Ramos (cell line): ENCODE measurements around the gene OR6S1.

ENCODE experiments used
- in situ Hi-C: fragments of 300-500 bp; cut with MboI; formaldehyde crosslinking; loops from one replicate; pipeline ENCODE4 v1.14.3; 2022; ENCODE audit warnings: low sequenced_read_pairs; ENCODE audit not compliant: unreplicated experiment

OR6S1 gene, protein sequence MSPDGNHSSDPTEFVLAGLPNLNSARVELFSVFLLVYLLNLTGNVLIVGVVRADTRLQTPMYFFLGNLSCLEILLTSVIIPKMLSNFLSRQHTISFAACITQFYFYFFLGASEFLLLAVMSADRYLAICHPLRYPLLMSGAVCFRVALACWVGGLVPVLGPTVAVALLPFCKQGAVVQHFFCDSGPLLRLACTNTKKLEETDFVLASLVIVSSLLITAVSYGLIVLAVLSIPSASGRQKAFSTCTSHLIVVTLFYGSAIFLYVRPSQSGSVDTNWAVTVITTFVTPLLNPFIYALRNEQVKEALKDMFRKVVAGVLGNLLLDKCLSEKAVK

DNA sequence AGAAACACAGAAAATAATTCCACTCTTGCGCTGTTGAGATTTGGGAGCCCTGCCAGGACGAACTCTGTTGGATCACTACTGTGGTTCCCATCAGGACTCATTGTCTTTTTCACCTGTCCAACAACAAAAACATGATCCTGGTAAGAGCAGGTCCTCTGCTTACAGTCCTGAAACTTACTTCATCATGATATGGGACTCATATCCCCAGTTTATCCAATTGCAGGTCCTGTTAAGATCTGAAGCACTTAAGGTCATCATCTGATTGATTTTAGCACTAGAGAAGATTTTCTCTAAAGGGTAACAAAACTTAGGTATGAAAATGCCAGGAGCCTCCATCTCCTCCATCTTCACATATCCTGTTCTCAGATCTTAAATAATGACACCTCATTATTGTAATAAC is at the start of gene OR6S1:
TSS of gene OR6S1 (minus strand) at position 101 of the 400 bp plus-strand sequence. CDS start at position 101, 0 bp downstream.
- in situ Hi-C loops, result no loop called here

DNA sequence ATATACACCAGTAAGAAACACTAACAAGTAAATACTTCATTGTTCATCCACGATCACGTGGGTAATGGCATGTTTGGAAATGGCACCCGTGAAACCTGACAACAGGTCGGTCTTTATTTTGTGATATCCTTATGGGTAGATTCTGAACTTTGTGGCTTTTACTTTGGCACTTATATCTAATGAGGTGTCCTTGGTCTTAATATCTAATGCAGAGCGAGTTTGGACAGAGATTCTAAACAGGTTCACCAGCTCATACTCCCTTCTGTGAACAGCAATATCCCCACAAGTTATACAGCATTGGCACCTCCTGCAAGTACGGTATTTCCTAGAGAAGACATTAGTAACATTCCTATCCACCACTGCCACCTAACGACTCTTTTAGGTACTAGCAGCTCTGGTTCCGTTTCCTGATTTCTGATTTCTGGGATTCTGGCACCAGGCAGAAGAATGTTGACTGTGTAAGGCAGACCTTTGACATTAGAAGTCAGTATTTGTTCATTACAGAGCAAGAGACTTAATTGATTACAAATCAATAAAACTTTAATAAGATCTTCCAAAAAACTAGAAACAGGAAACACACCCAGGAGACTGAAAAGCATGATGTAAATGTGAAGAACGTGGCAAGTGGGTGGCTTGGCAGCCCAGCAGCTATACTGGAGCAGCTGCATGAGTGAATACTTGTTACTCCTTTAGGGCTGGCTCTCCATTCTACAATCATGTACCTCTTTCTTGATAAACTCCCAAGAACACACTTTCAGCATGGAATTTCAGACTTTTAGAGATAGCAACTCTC is 49.6 kb upstream of the OR6S1 start:
- in situ Hi-C loops, result no loop called here

DNA sequence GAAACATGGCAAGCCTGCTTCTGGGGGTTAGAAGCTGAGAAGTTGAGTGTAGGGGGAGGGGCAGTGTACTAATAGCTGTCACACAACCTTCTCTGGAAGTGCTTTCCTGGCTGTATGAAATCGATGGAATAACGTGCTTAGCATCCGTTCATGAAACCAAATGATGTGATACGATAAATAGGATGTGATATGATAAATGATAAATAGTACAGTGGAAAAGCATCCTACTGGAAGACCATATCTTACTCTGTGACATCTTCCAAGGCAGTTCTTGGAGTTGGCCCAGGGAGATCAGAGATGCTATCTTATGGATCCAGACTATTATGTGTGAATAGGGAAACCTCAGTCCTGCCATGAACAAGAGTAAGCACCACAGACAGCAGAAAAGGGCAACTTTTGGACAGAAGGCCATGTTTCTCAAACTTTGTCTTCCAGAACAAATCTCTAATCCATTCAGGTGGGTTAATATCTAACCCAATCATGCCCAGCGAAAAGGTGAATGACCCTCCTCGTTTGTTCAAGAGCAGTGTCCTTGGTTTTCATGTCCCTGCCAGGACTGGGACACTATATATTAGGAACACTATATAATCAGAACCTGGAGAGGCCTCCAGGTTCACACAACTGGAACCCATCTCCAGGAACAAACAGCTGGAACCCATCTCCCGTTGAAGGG is 46.8 kb upstream of the OR6S1 start, which contains the start of gene ANG:
TSS of gene ANG (plus strand) at position 598 of the 673 bp plus-strand sequence. CDS start 4,801 bp downstream, outside the sequence.
- in situ Hi-C loops, result loop anchor here (10.0 kb wide), 1 partner anchor 354 kb away; the partner anchor contains the start of gene CCNB1IP1

DNA sequence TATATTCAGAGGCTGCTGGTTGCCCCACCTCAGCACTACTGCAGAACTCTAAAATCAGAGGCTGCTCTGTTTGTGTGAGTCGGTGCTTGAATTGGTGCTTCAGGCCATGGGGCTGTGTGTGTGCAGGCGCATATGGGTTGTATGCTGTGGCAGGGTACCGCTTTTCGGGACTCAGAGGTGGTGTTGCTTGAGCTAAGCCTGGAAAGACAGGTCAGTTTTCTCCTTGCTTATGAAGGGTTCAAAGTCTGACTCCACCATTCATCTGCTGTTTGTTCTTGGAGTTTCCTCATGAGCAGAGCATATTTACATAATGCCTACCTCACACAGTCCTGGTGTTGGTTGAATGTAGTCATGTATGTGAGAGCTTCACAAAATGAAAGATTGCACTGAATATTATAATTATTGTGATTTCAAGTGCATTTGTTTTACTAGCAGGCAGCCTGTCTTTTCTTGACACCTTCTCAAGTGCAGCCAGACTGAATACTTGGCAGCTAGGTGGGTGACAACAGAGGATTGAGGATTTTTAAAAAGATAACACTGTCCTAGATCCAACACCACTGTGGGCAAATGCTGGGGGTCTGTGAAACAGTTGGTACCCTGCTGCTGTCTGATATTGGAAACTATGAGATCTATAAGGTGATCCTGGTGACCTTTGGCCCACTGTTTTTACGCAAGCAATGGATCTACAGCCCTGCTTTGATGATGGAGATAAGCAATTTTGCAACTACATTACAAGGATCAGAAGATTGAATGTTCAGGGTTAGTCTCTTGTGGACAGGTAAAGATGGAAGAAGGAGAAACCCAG is 46.1 kb upstream of the OR6S1 start:
- in situ Hi-C loops, result loop anchor here (10.0 kb wide), 1 partner anchor 353 kb away; the partner anchor contains the start of gene CCNB1IP1

DNA sequence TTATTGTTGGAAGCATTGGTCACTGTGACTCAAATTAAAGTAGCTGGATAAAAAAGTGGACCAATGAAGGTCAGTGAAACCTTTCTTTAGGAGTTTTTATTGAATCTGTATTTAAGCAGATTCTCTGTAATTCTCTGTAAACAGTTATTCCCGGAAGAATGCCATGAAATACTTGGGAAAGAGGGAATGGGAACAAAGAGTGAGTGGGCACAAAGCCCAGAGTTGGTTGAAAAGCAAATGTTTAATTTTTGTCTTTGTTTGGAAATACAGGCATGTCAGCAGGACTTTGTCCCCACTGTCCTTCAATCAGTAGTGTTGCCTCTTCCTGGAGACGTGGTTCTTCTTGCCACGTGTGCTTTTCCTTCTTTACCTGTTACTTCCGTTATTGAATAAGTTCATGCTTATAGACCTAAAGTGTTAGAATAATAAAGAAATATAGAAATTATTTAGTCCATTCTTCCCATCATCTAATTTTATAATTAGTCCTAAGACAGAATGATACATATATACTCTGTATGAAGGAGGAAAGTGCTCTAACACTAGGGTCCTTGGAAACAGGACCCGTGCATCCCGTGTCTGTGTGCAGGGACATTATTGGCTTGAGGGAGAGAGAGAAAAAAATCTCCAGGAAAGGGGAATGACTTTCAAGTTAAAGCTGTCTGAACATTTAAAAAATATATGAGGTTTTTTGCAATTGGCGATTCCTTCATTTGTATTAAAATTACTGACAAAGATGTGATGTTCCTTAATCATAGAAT is 45.1 kb upstream of the OR6S1 start:
- in situ Hi-C loops, result loop anchor here (10.0 kb wide), 1 partner anchor 352 kb away; the partner anchor contains the start of gene CCNB1IP1

DNA sequence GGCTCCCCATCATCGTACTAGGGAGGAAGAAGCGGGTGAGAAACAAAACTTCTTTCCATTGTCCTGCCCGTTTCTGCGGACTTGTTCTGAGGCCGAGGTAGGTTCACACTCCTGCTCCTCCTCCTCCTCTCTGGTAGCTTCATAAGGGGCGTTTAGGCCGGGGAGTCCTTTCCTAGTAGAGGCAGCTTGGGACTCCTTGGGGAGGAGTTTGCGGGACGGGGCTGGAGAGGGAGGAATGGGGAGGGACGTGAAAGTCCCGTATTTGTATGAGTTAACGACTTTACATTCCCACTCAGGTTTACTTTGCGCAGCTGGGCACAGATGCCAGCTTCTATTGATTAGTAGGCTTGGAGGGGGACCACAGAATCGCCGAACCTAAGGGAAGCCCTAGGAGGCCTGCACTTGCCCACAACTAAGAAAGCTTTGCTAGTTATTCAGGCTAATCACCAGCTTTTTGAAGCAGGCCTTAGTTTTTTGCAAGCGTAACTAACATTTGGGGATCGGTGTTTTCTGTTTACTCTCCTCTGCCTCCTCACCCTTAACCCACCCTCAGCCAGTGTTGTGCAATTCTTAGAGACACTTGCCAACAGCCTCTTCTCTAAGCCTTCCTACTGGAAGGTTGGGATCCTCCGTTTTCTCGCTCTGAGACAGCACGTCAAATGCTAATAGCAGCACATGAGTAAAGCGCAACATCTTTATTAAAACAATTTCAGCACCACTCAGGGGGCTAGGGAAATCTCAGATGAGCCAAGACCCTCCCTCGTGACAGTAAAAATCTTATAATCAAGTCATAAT is 43.4 kb upstream of the OR6S1 start:
- in situ Hi-C loops, result loop anchor here (5.0 to 10.0 kb wide), 2 partner anchors 73 to 350 kb away; partner anchors contain the start of gene CCNB1IP1

DNA sequence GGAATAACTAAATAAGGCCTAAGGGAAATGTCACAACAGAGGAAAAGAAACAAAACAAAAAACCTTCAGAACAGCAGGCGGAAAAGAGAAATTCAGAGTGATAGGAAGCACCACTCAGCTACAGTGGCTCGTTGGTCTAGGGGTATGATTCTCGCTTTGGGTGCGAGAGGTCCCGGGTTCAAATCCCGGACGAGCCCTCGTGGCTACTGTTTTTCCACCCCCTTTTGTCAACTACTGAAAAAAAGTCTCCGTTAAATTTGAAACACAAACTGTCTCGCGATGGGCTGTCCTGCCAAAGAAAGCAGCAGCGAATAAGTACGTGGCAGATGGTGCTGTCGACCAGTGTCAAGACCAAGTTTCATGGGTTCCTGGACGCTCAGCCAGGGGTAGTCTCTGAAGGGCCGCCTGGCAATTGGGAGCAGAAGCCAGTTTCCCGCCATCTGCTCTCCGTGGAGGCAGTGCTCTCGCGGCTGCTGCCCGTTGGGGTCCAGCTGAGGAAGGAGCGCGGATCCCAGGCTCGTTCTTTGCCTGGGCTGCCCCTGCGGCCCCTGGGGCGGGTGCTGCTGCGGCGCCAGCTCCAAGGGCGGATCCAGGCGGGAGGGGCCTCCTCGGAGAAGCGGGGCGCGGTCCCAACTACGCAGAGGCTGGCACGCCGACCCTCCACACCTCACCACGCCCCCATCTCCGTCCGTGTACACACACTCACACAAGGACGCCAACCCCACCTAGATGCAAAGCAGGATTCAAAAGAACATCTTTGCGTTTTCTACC is 42.6 kb upstream of the OR6S1 start, which contains the start of gene RNASE4:
TSS of gene RNASE4 (plus strand) at position 670 of the 771 bp plus-strand sequence. CDS start 14,812 bp downstream, outside the sequence.
- in situ Hi-C loops, result loop anchor here (5.0 to 10.0 kb wide), 2 partner anchors 72 to 349 kb away; partner anchors contain the start of gene CCNB1IP1

DNA sequence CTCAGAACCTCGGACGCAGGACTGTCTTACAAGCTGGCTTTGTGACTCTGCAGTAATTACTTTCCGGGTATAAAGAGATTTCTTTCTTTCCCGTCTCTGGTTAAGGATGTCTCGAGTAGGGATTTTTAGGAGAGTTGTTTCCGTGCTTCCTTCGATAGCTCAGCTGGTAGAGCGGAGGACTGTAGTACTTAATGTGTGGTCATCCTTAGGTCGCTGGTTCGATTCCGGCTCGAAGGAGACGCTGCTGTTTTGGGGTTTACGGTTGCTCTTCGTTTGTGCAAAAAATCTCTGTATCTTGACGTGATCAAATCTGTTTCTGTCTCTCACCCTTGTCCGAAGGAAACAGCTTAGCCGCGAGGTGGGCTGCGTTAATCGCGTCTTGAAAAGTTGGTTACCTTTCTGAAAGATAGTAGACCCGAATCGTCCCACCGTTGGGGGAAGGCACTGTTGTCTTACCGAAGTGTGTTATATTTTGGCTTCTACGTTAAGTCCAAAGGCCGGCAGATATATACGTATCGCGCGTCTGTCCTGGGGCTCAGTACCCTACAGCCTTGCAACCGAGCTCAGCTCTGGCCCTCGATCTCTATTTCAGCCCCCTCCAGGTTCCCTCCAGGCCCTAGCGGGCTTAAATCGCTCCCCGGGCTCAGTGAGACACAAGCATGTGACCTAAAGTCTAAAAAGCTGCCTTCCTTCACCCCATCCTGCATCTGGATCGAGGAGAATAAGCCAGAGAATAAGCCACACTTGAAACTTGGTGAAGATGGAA is 41.8 kb upstream of the OR6S1 start:
- in situ Hi-C loops, result loop anchor here (5.0 to 10.0 kb wide), 2 partner anchors 71 to 349 kb away; partner anchors contain the start of gene CCNB1IP1

DNA sequence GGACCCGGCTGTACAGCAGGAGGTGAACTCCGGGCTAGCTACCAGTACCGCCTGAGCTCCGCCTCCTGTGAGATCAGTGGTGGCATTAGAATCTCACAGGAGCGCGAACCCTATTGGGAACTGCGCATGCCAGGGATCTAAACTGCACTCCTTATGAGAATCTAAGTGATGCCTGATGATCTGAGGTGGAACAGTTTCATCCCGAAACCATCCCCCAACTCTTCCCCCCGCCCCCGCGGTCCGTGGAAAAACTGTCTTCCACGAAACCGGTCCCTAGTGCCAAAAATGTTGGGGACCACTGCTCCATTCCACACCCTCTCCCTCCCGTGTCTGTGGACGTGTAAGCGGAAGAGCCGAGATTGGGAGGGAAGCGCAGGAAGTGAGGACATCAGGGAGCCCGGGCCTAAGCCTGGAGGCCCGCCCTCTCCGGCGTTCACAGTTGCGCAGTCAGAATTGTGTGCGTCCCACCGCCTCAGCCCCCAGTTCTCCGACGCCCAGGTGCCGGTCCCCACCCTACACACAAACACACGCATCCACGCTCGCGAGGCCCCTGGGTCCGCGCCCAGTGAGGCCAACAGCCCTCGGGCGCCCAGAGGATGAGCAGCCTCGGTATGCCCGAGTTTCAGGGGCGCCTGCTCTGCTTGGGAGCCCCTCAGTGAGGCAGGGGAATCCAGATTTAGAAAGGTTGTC is 41.1 kb upstream of the OR6S1 start:
- in situ Hi-C loops, result loop anchor here (5.0 to 10.0 kb wide), 2 partner anchors 70 to 348 kb away; partner anchors contain the start of gene CCNB1IP1

DNA sequence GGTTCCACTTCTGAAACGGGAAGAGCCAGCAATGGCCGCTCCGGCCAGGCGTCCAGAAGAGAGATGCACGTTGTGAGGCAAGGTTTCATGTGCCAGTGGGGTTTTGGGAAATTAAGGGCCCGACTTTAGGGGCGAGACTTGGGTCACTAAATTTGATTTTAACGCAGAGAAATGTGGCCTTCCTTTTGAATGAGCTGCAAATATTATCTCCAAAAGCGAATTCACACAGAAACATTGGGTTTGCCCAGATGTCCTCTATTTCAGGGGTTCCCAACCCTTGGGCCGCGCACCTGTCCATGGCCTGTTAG is 40.6 kb upstream of the OR6S1 start:
- in situ Hi-C loops, result loop anchor here (5.0 to 10.0 kb wide), 2 partner anchors 70 to 347 kb away; partner anchors contain the start of gene CCNB1IP1

DNA sequence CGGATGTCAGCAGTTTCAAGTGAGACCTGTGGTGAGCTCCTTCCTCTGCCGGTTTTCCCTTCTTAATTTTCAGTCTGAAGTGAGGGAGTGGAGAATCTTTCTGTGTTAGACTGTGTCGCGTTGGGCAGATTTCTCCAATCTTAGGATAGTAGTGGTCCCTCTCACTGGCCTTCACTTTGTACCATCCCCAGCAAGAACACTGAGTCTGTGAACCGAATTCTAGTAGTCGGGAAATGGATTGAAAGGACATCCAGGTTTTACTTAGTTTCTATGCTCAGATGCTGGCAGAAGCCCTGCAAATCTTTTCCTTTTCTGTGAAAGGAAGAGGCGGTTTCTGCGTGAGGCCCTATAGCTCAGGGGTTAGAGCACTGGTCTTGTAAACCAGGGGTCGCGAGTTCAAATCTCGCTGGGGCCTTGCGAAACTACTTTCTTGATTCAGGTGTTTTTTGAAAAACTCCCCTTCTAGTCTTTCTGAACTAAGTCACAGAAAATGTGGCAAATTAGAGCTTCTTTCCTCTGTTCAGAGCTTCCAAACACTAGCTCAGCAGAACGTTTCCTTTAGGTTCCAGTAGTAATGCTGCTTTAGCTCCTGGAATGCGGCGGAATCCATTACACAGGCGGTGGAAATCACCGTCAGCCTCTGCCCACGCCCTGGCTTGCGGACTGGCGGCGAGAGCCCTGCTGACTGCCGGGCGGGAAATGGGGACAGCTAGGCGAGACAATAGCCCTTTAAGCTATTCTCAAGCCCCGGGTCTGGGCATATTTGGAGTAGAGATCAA is 40.0 kb upstream of the OR6S1 start:
- in situ Hi-C loops, result loop anchor here (5.0 to 10.0 kb wide), 2 partner anchors 69 to 347 kb away; partner anchors contain the start of gene CCNB1IP1

DNA sequence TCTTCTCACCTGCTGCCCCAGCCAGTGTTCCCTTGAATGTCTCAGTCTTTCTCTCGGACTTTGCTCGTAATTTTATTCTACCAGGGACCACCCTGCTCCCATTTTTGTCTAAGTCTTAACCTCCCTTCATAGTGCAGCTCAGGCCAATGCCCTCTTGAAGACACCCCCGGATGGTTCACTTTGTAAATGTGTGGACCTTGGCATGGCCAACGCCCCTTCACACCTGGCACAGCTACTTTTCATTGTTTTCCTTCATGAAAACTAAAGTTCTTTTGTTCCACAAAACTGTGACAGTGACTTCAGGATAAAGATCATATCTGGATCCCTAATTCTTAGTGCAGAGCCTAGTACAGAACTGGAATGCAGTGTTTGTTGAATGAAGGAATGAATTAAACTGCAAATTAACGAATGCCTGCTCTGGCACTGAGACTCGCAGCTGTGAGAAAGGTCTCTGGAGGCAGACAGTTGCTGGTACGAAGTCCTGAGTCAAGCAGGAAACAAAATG is 39.4 kb upstream of the OR6S1 start:
- in situ Hi-C loops, result loop anchor here (5.0 to 10.0 kb wide), 2 partner anchors 69 to 346 kb away; partner anchors contain the start of gene CCNB1IP1

DNA sequence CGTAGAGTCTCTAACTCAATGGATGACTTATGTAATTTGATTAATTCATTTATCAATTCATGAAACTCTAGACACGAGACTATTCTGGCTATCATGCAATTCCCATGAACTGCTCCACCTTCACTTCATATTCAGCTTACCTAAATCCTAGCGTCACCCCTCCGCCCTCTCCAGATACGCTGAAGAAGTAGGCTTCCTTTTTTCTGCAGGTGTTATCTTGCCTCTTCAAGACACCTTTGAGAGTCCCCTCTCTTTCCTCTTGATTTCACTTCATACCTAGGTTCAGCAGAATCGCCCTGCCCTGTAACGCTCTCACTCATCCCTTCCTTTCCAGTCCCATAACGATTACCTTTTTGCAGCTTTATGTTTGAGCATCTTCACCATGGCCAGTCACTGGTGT is 38.9 kb upstream of the OR6S1 start:
- in situ Hi-C loops, result loop anchor here (5.0 to 10.0 kb wide), 2 partner anchors 68 to 346 kb away; partner anchors contain the start of gene CCNB1IP1

DNA sequence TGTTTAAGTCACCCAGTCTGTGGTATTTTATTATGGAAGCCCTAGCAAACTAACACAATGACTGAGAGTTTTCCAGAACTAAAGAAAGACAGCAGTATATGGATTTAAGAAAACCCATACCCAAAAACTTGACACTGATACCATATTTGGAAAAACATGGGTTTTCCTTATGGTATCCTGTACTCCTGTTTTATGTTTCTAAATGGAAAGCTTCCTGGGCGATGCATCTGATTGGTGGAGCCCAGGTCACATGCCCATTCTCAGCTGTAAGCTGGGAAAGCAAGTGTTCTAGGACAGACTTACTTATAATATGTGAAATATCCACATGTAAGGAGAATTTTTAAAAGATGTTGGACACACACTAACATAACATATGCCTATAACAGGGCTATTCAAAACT is 38.4 kb upstream of the OR6S1 start:
- in situ Hi-C loops, result loop anchor here (5.0 to 10.0 kb wide), 2 partner anchors 68 to 345 kb away; partner anchors contain the start of gene CCNB1IP1
